GM19240 (cell line): Measurements from ENCODE around the gene HOXC6.

Experiments
- DNase-seq: peaks from one replicate; pipeline ENCODE4 v3.0.0; 2011; ENCODE audit warnings: low spot score; ENCODE audit not compliant: insufficient read length

Gene HOXC6

DNA sequence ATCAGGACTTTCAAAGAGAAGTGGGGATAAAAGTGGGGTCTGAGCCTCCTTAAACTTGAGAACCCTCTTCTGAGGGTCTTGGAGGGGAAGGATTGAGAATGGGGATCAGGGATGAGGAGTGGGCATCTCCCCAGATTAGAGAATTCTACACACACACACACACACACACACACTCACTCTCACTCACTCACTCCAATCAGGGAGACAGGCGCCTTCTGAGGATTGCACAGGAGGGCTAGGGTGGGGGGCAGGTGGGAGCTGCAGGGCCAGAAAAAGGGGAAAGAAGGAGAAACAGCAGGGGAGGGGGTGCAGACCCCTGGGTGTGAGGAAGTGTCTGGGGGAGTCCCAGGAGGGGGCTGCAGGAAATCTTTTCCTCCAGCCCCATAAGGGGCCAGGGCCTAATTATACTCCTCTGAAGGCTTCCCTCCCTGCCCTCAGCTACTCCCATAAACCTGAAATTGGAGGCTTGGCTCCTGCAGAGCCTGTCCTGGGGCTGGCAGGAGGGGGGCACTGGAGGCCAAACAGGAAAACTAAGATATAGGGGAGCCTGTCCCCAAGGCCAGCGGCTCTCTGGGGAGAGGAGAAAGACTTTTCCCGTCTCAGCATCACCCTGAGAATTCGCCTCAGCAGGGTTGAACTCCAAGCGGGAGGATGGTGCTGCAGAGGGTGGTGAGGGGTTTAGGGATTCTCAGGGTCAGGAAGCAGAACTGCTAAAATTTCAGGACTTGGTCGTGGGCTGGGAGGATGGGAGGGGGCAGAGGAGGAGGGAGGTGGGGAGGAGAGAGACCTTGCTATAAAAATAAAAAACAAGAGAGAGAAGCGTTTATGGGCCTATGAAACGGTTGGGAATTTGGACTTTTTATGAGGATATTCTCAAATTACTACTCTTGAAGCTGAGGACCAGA, 26.7 kb upstream of the HOXC6 start:
- DNase-seq: no peak

- no peak for DNase-seq
Observed at GRCh38 chr12:54002278-54002914, 25.8 kb upstream of the HOXC6 start.

DNA sequence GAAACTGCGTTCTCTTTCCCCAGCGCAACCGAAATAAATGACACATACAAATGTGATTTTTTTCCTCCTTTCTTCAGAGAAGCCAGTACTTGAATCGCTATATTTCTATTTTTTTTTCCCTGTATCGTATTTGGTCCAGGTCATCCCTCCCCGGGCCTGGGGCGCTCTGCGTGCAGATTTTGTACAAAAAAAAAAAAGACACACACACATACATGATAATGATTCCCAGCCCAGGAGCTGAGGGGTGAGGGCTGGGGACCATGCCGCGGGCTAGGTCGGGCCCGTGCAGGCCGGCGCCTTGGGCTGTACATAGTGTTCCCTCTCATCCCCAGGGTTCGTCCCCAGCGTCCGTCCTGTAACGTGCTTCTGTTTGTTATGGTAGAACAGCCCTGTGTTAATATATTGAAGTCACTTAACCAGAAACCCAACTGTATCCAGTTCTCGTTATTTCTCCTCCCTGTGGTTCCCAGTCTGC, 25.3 kb upstream of the HOXC6 start:
- no peak for DNase-seq

- DNase-seq: no peak
Observed at GRCh38 chr12:54003625-54004024, 24.6 kb upstream of the HOXC6 start.

DNA sequence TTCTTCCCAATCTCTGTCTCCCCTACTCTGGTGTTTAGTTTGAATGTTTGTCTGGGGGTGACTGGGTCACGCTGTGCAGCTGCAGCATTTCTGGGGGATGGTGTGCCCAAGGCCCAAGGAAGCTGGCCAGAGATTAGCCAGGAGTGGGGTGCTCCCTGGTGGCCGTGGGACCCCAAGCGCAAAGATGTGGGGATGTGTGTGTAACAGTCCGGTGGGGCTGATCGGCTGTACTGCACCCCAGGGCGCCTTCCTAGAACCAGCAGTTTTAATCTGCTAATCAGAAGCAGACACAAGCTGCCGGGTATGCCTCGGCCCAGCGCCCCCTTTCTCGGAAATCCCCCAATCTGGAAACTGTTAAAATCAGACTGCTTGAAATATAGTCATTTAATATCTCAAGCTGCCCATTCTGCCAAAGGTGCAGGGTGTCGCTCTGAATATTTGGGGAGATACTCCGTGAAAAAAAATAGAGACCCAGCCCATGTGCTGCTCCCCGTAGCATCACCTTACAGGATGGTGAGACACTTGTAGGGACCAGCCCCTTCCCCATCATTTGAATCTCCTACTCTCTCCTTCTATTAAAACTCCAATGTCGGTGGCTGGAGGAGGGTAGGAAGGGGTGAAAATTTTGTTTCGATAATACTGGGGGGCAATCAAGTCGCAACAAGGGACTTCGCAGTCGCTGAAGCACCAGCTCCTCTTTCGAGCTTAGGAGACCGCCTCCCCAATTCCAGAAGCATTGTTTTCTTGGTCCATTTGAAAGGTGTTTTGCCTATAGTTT, 24.0 kb upstream of the HOXC6 start:
- no peak for DNase-seq

DNA sequence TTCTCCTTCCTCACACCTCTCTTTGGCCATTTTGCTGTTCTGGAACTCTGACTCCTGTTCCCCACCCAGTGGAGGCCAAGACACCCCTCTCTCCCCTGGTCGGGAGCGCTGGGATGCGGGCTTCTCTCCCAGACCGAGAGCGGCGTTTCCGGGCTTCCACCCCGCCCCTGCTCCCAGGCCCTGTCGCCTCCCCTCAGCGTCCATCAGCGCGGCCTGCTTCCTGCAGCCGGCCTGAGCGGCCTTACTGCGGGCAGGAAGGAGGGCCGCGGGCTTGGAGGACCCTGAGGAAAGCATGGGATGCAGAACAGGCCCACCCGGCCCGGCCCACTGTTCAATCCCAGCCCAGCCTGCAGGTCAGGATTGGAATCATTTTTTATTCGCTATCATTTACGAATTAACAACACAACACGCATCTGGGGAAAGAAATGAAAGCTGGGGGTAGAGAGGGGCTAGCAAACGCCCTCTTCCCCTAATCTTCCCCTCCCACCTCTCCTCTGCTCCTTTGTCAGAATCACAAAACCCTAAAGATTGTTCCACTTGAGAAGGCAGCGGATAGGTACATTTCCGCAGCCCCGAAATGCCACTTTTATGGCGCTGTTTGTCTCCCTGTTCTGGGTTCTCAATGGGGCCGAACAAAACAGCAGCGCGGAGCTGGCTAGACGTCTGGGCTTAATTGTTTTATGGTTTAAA, 23.3 kb upstream of the HOXC6 start:
- DNase-seq: no peak

DNA sequence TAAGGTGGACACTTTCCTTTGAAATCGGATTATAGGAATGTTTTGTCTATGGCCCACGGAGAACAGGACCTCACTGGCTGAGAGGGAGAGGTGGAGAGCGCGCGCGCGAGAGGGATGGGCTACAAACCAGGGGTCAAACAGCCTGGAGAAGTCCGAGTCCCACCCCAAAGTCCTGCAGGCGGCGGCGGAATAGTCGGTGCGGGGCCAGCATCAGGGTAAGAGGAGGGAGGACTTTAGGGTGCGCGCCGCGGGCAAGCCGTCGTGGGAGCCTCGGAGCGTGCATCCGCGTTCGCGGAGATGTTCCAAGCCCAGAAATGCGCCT, 22.7 kb upstream of the HOXC6 start:
- DNase-seq: no peak

DNA sequence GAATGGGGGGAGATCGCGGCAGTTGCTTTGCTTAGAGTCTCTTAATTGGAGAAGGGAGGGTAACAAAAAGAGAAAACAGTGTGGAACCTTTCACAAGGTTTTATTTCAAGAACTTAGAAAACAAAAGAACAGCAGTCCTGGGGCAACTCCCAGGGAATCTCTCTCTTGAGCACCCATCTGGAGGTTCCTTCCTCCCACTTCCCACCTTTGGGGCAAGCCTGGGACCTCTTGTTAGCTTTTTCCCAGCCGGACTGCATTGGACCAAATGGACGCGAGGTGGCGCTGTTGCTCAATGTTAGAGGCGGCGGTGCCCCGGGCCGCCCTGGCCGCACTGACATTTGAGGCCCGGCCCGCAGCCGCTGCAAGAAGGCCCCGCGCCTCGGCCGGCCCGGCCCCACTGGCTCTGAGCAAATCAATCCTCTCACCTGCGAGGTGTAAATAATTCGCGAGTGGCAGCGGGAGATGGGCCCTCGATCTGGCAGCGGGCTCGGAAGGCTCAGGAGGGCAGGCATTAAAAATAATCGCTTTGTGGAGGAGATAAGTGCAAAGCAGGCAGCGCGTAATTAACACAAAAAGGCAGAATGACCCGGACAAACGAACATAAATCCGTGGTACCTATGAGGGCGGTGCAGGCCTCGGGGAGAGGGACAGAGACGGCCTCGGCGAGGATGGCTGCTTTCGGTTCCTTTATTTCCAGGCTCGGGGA, 22.2 kb upstream of the HOXC6 start:
- peak; percentile 85 for DNase-seq

DNA sequence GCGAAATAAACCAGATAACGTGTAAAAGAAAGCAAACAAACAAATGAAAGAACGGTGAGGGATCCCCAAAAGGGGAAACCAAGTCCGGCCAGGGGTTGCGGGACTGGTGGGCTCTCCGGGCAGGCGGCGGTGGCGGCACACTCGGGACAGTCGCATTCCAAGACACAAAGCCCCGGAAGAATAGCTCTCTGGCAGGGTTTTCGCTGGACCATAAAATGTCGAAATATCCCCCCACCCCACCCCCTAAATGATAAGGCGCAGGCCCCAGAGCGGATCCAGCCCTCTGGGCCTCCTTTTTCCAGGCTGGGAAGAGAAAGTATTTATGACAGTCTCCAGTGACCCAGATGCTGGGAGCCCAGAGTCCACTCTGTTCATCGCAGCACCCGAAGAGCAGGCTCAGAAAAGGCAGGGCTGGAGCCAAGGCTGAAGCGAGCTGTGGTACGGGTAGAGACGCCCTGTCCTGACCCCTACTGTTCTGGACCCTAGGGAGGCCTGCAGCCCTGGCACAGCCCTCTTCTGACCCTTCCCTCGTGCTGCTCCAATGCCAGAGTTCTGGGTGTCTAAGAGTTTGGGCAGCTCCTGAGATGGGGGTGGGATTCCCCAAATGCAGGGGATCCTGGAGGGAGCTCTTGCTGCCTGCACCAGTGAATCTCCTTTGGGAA, 21.6 kb upstream of the HOXC6 start:
- no peak for DNase-seq

GRCh38 chr12:54007538-54008259, 20.5 kb upstream of the HOXC6 start:
- DNase-seq: no peak

DNA sequence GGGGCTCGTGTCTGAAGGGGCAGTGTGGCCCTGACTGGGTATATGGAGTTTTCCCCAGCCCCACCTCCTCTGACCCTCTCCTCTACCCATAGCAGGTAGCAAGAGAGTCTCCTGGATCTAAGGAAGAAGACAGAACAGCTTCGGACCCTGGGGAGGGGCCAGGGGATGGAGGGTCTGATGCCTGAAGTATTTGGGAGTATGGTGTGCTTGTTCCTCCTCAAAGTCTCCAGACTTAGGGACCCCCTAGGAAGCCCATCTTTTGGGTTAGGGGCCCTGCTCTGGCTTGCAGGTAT, 20.0 kb upstream of the HOXC6 start:
- DNase-seq: no peak

DNA sequence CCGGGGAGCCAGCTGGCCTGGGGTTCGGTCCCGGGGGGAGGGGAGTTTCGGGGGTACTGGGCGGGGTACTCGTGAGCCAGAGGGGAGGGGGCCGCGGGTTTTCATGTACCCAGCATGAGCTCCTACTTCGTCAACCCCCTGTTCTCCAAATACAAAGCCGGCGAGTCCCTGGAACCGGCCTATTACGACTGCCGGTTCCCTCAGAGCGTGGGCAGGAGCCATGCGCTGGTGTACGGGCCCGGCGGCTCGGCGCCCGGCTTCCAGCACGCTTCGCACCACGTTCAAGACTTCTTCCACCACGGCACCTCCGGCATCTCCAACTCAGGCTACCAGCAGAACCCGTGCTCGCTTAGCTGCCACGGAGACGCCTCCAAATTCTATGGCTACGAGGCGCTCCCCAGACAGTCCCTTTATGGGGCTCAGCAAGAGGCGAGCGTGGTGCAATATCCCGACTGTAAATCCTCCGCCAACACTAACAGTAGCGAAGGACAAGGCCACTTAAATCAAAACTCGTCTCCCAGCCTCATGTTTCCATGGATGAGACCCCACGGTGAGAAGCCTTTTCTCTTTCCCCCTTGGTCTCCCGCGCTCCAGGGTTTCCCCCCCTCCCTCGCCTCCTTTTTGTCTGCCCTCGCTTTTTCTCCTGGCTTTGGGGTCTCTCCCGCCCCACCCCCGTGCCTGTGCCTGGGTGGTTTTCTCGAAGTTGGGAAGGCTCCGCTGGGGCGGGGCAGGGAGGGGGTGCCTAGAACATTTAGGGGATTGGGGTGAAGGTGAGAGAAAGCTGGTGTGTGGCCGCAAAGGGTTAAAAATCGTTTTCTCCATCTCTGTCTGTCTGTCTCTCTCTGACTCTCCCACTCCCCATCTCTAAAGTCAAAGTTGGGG, 18.8 kb upstream of the HOXC6 start:
- DNase-seq: no peak

DNA sequence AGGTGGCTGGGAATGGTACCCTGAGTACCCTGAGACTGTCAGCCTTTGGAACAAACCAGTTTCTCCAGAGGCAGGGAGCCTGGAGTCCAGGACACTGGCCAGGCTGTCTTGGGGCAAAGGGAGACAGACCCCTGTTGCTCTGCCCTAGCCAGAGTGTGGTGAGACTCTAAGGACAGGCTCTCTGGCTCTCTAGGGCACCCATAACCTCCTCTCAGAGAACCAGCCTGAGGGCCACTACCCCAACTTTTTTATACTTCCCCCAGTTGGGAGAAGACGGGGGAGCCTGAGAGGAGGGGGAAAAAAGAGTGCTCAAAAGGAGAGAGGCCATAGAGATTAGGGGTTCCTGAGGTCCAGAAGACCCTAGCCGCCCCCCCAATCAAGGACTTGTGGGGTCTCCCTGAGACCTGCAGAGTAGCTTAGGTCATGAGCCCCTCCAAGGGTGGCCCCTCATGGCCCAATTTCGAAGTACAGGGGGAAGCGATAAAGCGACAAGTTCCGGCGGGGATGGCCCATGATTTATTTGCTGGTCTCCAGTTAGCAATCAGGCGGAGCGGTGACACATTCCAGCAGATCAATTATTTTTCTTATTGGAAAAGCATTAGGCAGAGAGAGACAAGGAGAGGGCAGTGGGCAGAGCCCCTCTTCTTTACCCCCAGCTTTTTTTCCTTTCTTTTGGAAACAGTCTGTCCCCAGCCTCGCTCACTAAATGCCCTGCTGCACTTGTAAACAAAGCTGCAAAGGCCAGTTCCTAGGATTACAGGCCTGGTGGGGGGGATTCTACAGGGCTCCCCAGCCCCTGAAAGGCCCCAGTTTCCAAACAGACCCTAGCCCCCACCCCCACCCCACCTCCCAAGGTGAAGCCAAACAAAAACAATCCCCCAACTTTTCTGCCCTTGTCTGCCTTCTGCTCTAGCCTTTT, 17.9 kb upstream of the HOXC6 start:
- DNase-seq: no peak

- no peak for DNase-seq
Observed at GRCh38 chr12:54010972-54011664, 17.1 kb upstream of the HOXC6 start.

DNA sequence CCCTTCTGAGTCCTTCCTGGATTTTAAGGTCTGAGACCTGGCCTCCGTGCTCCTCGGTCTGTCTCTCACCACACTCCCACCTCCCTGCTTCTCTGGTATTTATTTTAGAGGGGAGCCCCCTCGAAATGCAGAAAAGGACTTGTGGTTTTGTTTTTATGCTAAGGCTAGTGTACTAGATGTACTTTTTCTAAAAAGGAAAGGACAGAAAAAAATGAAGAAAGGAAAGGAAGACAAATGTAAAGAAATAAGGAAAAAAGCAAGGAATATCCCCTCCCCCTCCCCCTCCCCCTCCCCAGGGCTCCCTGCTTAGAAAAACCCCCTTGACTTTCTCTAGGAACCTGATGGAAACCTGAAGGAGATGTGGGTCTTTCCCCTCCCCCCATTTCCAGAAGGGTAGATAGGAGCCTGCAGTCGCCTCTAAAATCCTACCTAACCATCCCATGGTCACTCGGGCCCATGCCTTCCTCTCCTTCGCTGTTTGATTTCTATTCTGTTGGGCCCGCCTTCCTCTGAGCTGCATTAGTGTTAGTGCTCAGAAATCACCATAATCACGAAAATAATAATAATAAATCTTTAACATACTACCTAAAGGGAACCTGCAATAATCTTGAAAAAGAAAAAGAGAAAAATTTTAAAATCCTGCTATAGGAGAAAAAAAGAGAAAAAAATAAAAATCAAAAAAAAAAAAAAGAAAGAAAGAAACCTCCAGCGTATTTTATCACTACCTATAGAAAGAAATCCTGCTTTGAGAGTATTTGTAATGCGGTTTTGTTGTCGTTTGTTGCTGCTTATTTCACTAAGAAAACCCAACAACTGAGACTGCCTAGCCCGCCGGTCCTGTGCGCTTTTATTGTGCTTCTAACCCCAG, 16.3 kb upstream of the HOXC6 start:
- no peak for DNase-seq
